ENCODE results near the gene CYP4F8.

- no peak for TF ChIP-seq CTCF (IDR thresholded peaks at IDR 0.05)
- no peak for TF ChIP-seq EZH2 (IDR thresholded peaks at IDR 0.05)
Observed at GRCh38 chr19:15591796-15592195, 23.2 kb upstream of the CYP4F8 start.

Measured in neural progenitor cell (in vitro differentiated cells).